ENCODE data around the gene SIRPA. TPM values are rescaled to one million over a fixed set of nuclear protein-coding genes. Genes with fewer than 3 reads are reported as not detected.

The SIRPA gene
- polyA plus RNA-seq, 4 donors: 24.7 to 40.2 (median 28.2) TPM

- DNase-seq (ENCODE audit: low read depth in 4 of 4, low spot score in 3 of 4): no peak
Observed at GRCh38 chr20:1971893-1972586, 76.8 kb downstream of the SIRPA start.

DNA sequence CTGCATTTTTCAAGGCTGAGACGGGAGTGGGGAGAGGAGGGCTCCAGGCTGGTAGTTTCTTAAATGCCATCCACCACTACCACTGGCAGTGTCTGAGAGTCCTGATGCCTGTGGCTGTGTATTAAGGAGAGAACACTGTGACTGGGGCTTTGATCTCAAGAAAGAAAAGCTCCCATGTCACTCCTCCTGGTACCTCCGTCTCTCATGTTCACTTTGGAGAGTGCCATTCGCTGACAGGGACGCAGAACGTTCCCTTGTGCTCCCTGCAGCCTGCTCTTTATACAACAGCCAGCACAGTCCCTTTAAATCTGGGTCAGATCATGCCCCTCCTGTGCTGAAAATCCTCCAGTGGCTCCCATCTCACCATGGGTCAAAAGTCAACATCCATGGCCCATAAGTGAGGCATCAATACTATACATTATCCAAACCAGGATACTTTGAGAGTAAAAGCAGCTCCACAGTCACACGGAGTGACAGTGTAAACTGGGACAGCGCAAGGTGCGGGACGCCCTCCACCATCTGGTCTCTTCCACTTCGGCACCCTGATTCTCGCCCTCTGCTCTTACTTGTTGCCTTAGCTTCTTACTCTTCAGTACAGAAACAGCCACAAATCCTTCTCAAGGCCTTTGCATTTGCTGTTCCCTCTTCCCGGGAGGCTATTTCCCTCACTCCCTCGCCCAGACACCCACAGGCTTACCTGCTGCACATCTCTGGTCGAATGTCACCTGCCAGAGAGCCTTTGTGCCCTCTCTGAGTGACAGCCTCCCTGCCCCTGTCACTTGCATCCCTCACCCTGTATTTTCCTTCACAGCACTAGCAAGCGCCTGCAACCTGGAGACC is 78.6 kb downstream of the SIRPA start:
- no peak for DNase-seq (ENCODE audit: low read depth in 4 of 4, low spot score in 3 of 4)

DNA sequence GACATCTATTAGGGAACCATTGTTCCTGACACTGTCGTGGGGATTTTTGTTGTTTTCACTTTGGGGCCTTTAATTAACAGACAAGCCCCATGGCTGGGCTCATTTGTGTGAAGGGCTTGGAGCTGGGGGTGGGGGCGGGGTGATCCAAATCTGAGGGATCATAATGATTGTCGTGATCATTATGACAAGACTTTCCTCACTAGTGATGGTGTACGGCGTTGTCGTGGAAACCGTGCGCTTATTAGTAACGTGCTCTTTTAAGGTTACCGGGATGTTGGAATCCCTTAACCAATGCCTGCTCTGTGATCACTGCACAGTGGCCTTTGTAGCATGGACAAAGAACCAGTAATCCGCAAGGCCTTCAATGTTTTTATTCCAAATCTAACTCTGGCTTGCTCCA is 80.1 kb downstream of the SIRPA start:
- no peak for DNase-seq (ENCODE audit: low read depth in 4 of 4, low spot score in 3 of 4)

GRCh38 chr20:1979106-1979778 is 84.0 kb downstream of the SIRPA start:
- no peak for DNase-seq (ENCODE audit: low read depth in 4 of 4, low spot score in 3 of 4)

DNA sequence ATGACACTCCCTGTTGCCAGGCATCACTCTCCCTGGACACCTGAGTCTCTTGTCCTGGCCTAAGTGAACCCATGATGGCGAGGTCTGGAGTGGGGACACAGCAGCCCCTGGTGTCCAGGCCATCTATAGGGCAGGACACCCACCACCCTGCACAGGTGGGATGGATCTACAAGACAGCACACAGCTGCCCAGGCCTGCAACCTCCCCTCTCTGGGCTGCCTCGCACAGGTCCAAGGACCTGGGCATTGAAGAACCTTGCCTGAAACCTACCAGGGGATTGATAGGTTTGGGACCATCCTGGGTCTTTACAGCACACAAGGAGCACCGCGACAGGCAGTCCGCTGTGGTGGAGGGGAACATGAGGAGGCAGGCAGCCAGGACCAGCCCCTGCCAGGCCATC is 87.5 kb downstream of the SIRPA start:
- DNase-seq (ENCODE audit: low read depth in 4 of 4, low spot score in 3 of 4): no peak

GRCh38 chr20:1983301-1983700 is 88.1 kb downstream of the SIRPA start:
- DNase-seq (ENCODE audit: low read depth in 4 of 4, low spot score in 3 of 4): no peak

- no peak for DNase-seq (ENCODE audit: low read depth in 4 of 4, low spot score in 3 of 4)
Observed at GRCh38 chr20:1987826-1988225, 92.6 kb downstream of the SIRPA start.

Other genes with a start within 250 kb of the SIRPA start
- gene SIRPG, start 237.6 kb upstream of the SIRPA start, polyA plus RNA-seq (ENCODE audit: insufficient read length in 4 of 4): under 1 TPM in 1 of 4 donors, not detected in 3; 0.19 TPM
- gene PDYN, start 98.7 kb downstream of the SIRPA start, polyA plus RNA-seq (ENCODE audit: insufficient read length in 4 of 4): under 1 TPM; 0.20 to 0.43 (median 0.23) TPM
- 10 to 100 TPM; 15.5 to 19.0 (median 17.0) TPM for gene STK35, start 206.4 kb downstream of the SIRPA start, polyA plus RNA-seq (ENCODE audit: insufficient read length in 4 of 4)

All from left renal pelvis (tissue), 4 donors.